GM23338 (cell line): ENCODE measurements around the gene MTHFR. TPM values are rescaled to one million over a fixed set of nuclear protein-coding genes. Genes with fewer than 3 reads are reported as not detected.

Experiments
- ATAC-seq: fragments of 200-7000 bp; cut with Tn5 transposase; 3 replicates; pipeline ENCODE4 v1.9.1; 2020
- DNase-seq: peaks from one replicate; pipeline ENCODE4 v3.0.0-alpha.2; 2015; ENCODE audit warnings: low spot score
- H2AFZ ChIP-seq: fragments of 200-600 bp; sonication (generic); 2 replicates; pipeline ENCODE4 v1.8.0; 2016; ENCODE audit warnings: antibody characterized with exemption, mild to moderate bottlenecking, moderate library complexity
- H3F3A ChIP-seq: fragments of 200-600 bp; sonication (generic); replicated peaks from 2 replicates; pipeline ENCODE4 v1.8.0; 2017; ENCODE audit warnings: antibody characterized with exemption, mixed run types, low read depth
- H3K27ac ChIP-seq: fragments of 200-600 bp; sonication (generic); 2 replicates; pipeline ENCODE4 v1.6.1; 2016; ENCODE audit warnings: low read depth
- H3K27me3 ChIP-seq: fragments of 200-600 bp; sonication (generic); 2 replicates; pipeline ENCODE4 v1.8.0; 2016; ENCODE audit warnings: mild to moderate bottlenecking, mixed run types, moderate library complexity; ENCODE audit not compliant: insufficient read depth
- H3K36me3 ChIP-seq: fragments of 200-600 bp; sonication (generic); 2 replicates; pipeline ENCODE4 v1.8.0; 2016; ENCODE audit warnings: mild to moderate bottlenecking; ENCODE audit not compliant: insufficient read depth
- H3K4me1 ChIP-seq: fragments of 200-600 bp; sonication (generic); 2 replicates; pipeline ENCODE4 v1.8.0; 2016; ENCODE audit warnings: mild to moderate bottlenecking, moderate library complexity; ENCODE audit not compliant: insufficient read depth
- H3K4me2 ChIP-seq: fragments of 200-600 bp; sonication (generic); 2 replicates; pipeline ENCODE4 v1.7.1; 2017; ENCODE audit warnings: mixed run types
- H3K4me3 ChIP-seq: fragments of 200-600 bp; sonication (generic); 2 replicates; pipeline ENCODE4 v1.6.1; 2016; ENCODE audit warnings: mixed run types
- H3K79me2 ChIP-seq: fragments of 200-600 bp; sonication (generic); replicated peaks from 2 replicates; pipeline ENCODE4 v1.8.0; 2017; ENCODE audit warnings: mild to moderate bottlenecking; ENCODE audit not compliant: insufficient read depth
- H3K9me2 ChIP-seq: fragments of 200-600 bp; sonication (generic); 2 replicates; pipeline ENCODE4 v1.8.0; 2017; ENCODE audit not compliant: insufficient read depth
- H4K20me1 ChIP-seq: fragments of 200-600 bp; sonication (generic); replicated peaks from 2 replicates; pipeline ENCODE4 v1.8.0; 2017; ENCODE audit warnings: mild to moderate bottlenecking; ENCODE audit not compliant: insufficient read depth
- H3K27ac Mint-ChIP-seq: 2 replicates; pipeline ENCODE4 v1.8.0; 2020; ENCODE audit warnings: inconsistent platforms, mild to moderate bottlenecking, moderate library complexity, mixed read lengths
- H3K27me3 Mint-ChIP-seq: 3 replicates; pipeline ENCODE4 v1.8.0; 2022; ENCODE audit warnings: low read depth, mild to moderate bottlenecking, moderate library complexity, mixed read lengths, inconsistent platforms; ENCODE audit not compliant: insufficient read depth, poor library complexity
- H3K36me3 Mint-ChIP-seq: 3 replicates; pipeline ENCODE4 v1.8.0; 2021; ENCODE audit warnings: low read depth, mild to moderate bottlenecking, inconsistent platforms, moderate library complexity, mixed read lengths
- H3K4me1 Mint-ChIP-seq: 3 replicates; pipeline ENCODE4 v1.8.0; 2020; ENCODE audit warnings: mild to moderate bottlenecking, inconsistent platforms, mixed read lengths
- H3K4me3 Mint-ChIP-seq: 3 replicates; pipeline ENCODE4 v1.8.0; 2021; ENCODE audit warnings: moderate library complexity, mild to moderate bottlenecking, inconsistent platforms, mixed read lengths
- H3K9me3 Mint-ChIP-seq: 3 replicates; pipeline ENCODE4 v1.8.0; 2020; ENCODE audit warnings: moderate library complexity, mild to moderate bottlenecking, inconsistent platforms, mixed read lengths
- CREB1 ChIP-seq: fragments of 250-450 bp; sonication (Bioruptor Pico); IDR thresholded peaks from 2 replicates; pipeline ENCODE4 v1.5.0; 2020; ENCODE audit warnings: low read depth, mild to moderate bottlenecking, moderate library complexity
- CTCF ChIP-seq, 2 experiments: fragments of 200-600 bp in 1 of 2; sonication (generic) in 1 of 2; conservative IDR thresholded peaks; 2 replicates each; pipeline versions ENCODE4 v1.5.1 to v1.6.1; 2016 to 2017; ENCODE audit warnings: antibody characterized with exemption in 2 of 2, low read depth in 2 of 2, mild to moderate bottlenecking in 2 of 2, moderate library complexity in 1 of 2
- ETS1 ChIP-seq: IDR thresholded peaks from 2 replicates; pipeline ENCODE4 v1.6.1; 2016; ENCODE audit warnings: antibody characterized with exemption
- EZH2 ChIP-seq: fragments of 200-600 bp; sonication (generic); IDR thresholded peaks from one replicate; pipeline ENCODE4 v1.8.0; 2017; ENCODE audit warnings: antibody characterized with exemption, mild to moderate bottlenecking, low read depth; ENCODE audit not compliant: unreplicated experiment
- JUNB ChIP-seq: IDR thresholded peaks from one replicate; pipeline ENCODE4 v1.6.1; 2016; ENCODE audit warnings: antibody characterized with exemption; ENCODE audit not compliant: unreplicated experiment
- POLR2AphosphoS5 ChIP-seq: IDR thresholded peaks from 2 replicates; pipeline ENCODE4 v1.6.1; 2016; ENCODE audit warnings: antibody characterized with exemption, low read depth
- ZNF114 ChIP-seq: fragments of 250-450 bp; sonication (Bioruptor Pico); IDR thresholded peaks from 2 replicates; pipeline ENCODE4 v1.5.0; 2020; ENCODE audit warnings: mild to moderate bottlenecking, moderate library complexity
- polyA plus RNA-seq: library from polyadenylated mRNA; unstranded; fragments of >200 nt; fragmentation: Nextera tagmentation; extraction: Ambion mirVana; gene quantifications from 2 replicates; pipeline ENCODE4 v1.2.1, GENCODE V29; 2016
- total RNA-seq: library from RNA; depleted of rRNA; stranded (reverse); fragments of >200 nt; shearing (Covaris generic); gene quantifications from 2 replicates; pipeline ENCODE4 v1.2.3, GENCODE V29; 2014

The MTHFR gene
- total and polyA plus RNA-seq, 2 experiments from 2014 or later = 6.9 to 21.6 TPM

- no peak for TF ChIP-seq CTCF (conservative IDR thresholded peaks at IDR 0.05; ENCODE audit: low read depth in 2 of 2)
- TF ChIP-seq POLR2AphosphoS5 = no peak
- no peak for TF ChIP-seq JUNB
- TF ChIP-seq ETS1 = no peak
- no peak for TF ChIP-seq CREB1 (CRISPR knock-in tag)
- TF ChIP-seq EZH2 = no peak
Observed at GRCh38 chr1:11778336-11778735, 27.4 kb downstream of the MTHFR start (continued).

GRCh38 chr1:11777658-11778322, 28.0 kb downstream of the MTHFR start:
- no peak for DNase-seq
- Histone ChIP-seq H3K27ac (no peak overlapping the region), H3K4me3 (no peak overlapping the region), H3K4me2 (no peak overlapping the region), H4K20me1 (no peaks in the 10 kb centered on the region), H3K36me3 (no peaks in the 10 kb centered on the region), H3F3A (peaks cover 2% of the 10 kb centered on the region; the same call in 1 of the 2 replicates), H2AFZ (no peak overlapping the region), H3K4me1 (no peaks in the 10 kb centered on the region), H3K9me2 (no peaks in the 10 kb centered on the region), H3K79me2 (no peaks in the 10 kb centered on the region), H3K27me3 (no peaks in the 10 kb centered on the region)
- no peak for TF ChIP-seq ZNF114 (CRISPR knock-in tag)
- Mint-ChIP-seq H3K27me3 (peaks cover 6% of the 10 kb centered on the region), H3K27ac (no peak overlapping the region), H3K4me3 (no peak overlapping the region), H3K4me1 (no peaks in the 10 kb centered on the region), H3K36me3 (no peaks in the 10 kb centered on the region), H3K9me3 (no peaks in the 10 kb centered on the region)
- ATAC-seq = no peak

- H3K4me3 Mint-ChIP-seq = no peak overlapping the region
- H3K9me3 Mint-ChIP-seq = no peaks in the 10 kb centered on the region
- Histone ChIP-seq H2AFZ (no peak overlapping the region), H3K4me1 (no peaks in the 10 kb centered on the region), H3K36me3 (no peaks in the 10 kb centered on the region), H3K27ac (no peak overlapping the region), H3K27me3 (no peaks in the 10 kb centered on the region), H3F3A (peaks cover 2% of the 10 kb centered on the region; the same call in 1 of the 2 replicates), H3K79me2 (no peaks in the 10 kb centered on the region), H3K4me2 (no peak overlapping the region), H4K20me1 (no peaks in the 10 kb centered on the region), H3K9me2 (no peaks in the 10 kb centered on the region), H3K4me3 (no peak overlapping the region)
- ATAC-seq (no peak), DNase-seq (no peak)
- no peak overlapping the region for H3K27ac Mint-ChIP-seq
- H3K36me3 Mint-ChIP-seq = no peaks in the 10 kb centered on the region
- H3K4me1 Mint-ChIP-seq = peaks cover 3% of the 10 kb centered on the region; the same call in 1 of the 3 replicates
- TF ChIP-seq ETS1 = no peak
- peaks cover 13% of the 10 kb centered on the region for H3K27me3 Mint-ChIP-seq
Observed at GRCh38 chr1:11774753-11775152, 31.0 kb downstream of the MTHFR start.
